Gastrocnemius medialis (tissue), 4 donors: ENCODE results near the gene BMPR1A.

Experiments used
- POLR2A ChIP-seq, 2 donors: fragments of 450-650 bp; IDR thresholded peaks; one replicate each; pipeline ENCODE4 v1.6.1; 2017; ENCODE audit warnings: antibody characterized with exemption in 2 of 2, mild to moderate bottlenecking in 2 of 2, moderate library complexity in 2 of 2
- TF ChIP-seq, protein P1 (sequence below), 5 experiments: fragments of 450-650 bp in 3 of 5; fragments of 200-600 bp in 2 of 5; sonication (generic) in 2 of 5; IDR thresholded peaks in 4 of 5; conservative IDR thresholded peaks in 1 of 5; 1 replicate in 4 of 5; 2 replicates in 1 of 5; pipeline ENCODE4 v1.5.1; 2016 to 2019; ENCODE audit warnings: antibody characterized with exemption in 5 of 5, mild to moderate bottlenecking in 3 of 5, moderate library complexity in 3 of 5

DNA sequence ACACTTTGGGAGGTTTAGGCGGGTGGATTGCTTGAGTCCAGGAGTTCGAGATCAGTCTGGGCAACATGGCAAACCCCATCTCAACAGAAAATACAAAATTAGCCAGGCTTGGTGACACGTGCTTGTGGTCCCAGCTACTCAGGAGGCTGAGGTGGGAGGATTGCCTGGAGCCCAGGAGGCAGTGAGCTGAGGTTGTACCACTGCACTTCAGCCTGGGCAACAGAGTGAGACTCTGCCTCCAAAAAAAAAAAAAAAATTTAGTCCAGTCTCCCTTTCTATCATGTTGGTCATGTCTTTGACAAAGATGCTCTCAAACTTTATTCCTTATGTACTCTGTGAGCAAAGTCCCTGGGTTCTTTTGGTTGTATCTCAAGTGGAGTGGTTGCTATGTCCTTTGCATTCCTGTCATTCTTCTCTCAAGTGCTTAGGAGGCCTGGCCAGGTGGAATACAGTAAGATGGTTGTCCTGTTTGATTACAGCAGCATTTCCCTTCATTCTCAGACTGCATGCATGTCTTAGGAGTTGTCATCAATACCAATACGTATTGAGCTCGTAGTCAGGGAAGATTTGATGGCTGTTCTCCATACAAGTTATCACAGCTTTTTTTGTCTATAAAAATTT, 115.3 kb downstream of the BMPR1A start:
- TF ChIP-seq, protein P1, sequence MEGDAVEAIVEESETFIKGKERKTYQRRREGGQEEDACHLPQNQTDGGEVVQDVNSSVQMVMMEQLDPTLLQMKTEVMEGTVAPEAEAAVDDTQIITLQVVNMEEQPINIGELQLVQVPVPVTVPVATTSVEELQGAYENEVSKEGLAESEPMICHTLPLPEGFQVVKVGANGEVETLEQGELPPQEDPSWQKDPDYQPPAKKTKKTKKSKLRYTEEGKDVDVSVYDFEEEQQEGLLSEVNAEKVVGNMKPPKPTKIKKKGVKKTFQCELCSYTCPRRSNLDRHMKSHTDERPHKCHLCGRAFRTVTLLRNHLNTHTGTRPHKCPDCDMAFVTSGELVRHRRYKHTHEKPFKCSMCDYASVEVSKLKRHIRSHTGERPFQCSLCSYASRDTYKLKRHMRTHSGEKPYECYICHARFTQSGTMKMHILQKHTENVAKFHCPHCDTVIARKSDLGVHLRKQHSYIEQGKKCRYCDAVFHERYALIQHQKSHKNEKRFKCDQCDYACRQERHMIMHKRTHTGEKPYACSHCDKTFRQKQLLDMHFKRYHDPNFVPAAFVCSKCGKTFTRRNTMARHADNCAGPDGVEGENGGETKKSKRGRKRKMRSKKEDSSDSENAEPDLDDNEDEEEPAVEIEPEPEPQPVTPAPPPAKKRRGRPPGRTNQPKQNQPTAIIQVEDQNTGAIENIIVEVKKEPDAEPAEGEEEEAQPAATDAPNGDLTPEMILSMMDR (IDR thresholded peaks at IDR 0.05 in 4 of 5, conservative IDR thresholded peaks at IDR 0.05 in 1 of 5): no peak
- TF ChIP-seq POLR2A (IDR thresholded peaks at IDR 0.05): no peak
